Measurements from ENCODE around the gene MLPH.

The MLPH gene

GRCh38 chr2:237541243-237541642 is 54.2 kb downstream of the MLPH start:
- no peak for TF ChIP-seq CTCF (IDR thresholded peaks at IDR 0.05; ENCODE audit: low read depth, low read length)
- DNase-seq (ENCODE audit: low read depth in 2 of 2): no peak
- no peak overlapping the region for H3K4me3 ChIP-seq (replicated peaks in 1 of 2; ENCODE audit: low read depth in 2 of 2, low read length in 2 of 2)

- no peak overlapping the region for H3K4me3 ChIP-seq (replicated peaks in 1 of 2; ENCODE audit: low read depth in 2 of 2, low read length in 2 of 2)
- no peak for TF ChIP-seq CTCF (IDR thresholded peaks at IDR 0.05; ENCODE audit: low read depth, low read length)
- DNase-seq (ENCODE audit: low read depth in 2 of 2): no peak
Measured at GRCh38 chr2:237542001-237542704, 55.1 kb downstream of the MLPH start.

- H3K4me3 ChIP-seq (replicated peaks in 1 of 2; ENCODE audit: low read depth in 2 of 2, low read length in 2 of 2): no peak overlapping the region
- no peak for TF ChIP-seq CTCF (IDR thresholded peaks at IDR 0.05; ENCODE audit: low read depth, low read length)
- DNase-seq (ENCODE audit: low read depth in 2 of 2): no peak
Measured at GRCh38 chr2:237546040-237546875, 59.2 kb downstream of the MLPH start.

GRCh38 chr2:237546876-237547395 is 59.9 kb downstream of the MLPH start:
- TF ChIP-seq CTCF (IDR thresholded peaks at IDR 0.05; ENCODE audit: low read depth, low read length): no peak
- no peak for DNase-seq (ENCODE audit: low read depth in 2 of 2)
- no peak overlapping the region for H3K4me3 ChIP-seq (replicated peaks in 1 of 2; ENCODE audit: low read depth in 2 of 2, low read length in 2 of 2)

GRCh38 chr2:237547841-237548416 is 60.9 kb downstream of the MLPH start:
- H3K4me3 ChIP-seq (replicated peaks in 1 of 2; ENCODE audit: low read depth in 2 of 2, low read length in 2 of 2): no peak overlapping the region
- no peak for TF ChIP-seq CTCF (IDR thresholded peaks at IDR 0.05; ENCODE audit: low read depth, low read length)
- DNase-seq (ENCODE audit: low read depth in 2 of 2): no peak

GRCh38 chr2:237549216-237549615 is 62.2 kb downstream of the MLPH start:
- DNase-seq (ENCODE audit: low read depth in 2 of 2): no peak
- TF ChIP-seq CTCF (IDR thresholded peaks at IDR 0.05; ENCODE audit: low read depth, low read length): no peak
- H3K4me3 ChIP-seq (replicated peaks in 1 of 2; ENCODE audit: low read depth in 2 of 2, low read length in 2 of 2): no peak overlapping the region

Data from cardiac fibroblast (primary cell).